SH-SY5Y (cell line): ENCODE measurements around the gene AGAP1.

Source experiments
- GATA2 ChIP-seq: IDR thresholded peaks from 2 replicates; pipeline ENCODE4 v1.6.1; 2011; ENCODE audit warnings: mild to moderate bottlenecking, low read depth, low read length
- GATA3 ChIP-seq: IDR thresholded peaks from 2 replicates; pipeline ENCODE4 v1.6.1; 2011; ENCODE audit warnings: low read depth, mild to moderate bottlenecking, low read length, moderate library complexity

GRCh38 chr2:235802542-235802941, 308.7 kb downstream of the AGAP1 start:
- no peak for TF ChIP-seq GATA3
- no peak for TF ChIP-seq GATA2
